GM18507 (cell line): ENCODE measurements around the gene FUT9.

Source experiments
- DNase-seq: peaks from one replicate; pipeline ENCODE4 v3.0.0; 2011; ENCODE audit warnings: low read depth; ENCODE audit not compliant: insufficient read length; ENCODE audit errors: extremely low spot score
- FAIRE-seq: peaks from 2 replicates; lab custom pipeline; 2011; peaks lifted over from hg19 to GRCh38; lab: Jason Lieb, UNC

Gene FUT9

GRCh38 chr6:96015518-96016333 lies at the start of gene FUT9:
FUT9 (plus strand) TSS chr6:96015974; CDS start chr6:96203156, 187,182 bp downstream.
- DNase-seq = no peak
- no peak for FAIRE-seq

- FAIRE-seq = no peak
These were observed 48.2 kb upstream of the FUT9 start for GRCh38 chr6:95967594-95967993.

GRCh38 chr6:95973976-95974375 lies 41.8 kb upstream of the FUT9 start:
- no peak for FAIRE-seq
- DNase-seq = no peak

More at GRCh38 chr6:95967594-95967993, 48.2 kb upstream of the FUT9 start:
- no peak for DNase-seq

GRCh38 chr6:95978230-95978629 lies 37.5 kb upstream of the FUT9 start:
- DNase-seq = no peak
- no peak for FAIRE-seq

GRCh38 chr6:95991906-95992305 lies 23.9 kb upstream of the FUT9 start:
- FAIRE-seq = no peak
- DNase-seq = no peak

- no peak for FAIRE-seq
These were observed 21.6 kb upstream of the FUT9 start for GRCh38 chr6:95994151-95994550.

GRCh38 chr6:95998133-95998532 lies 17.6 kb upstream of the FUT9 start:
- FAIRE-seq (no peak), DNase-seq (no peak)

More at GRCh38 chr6:95994151-95994550, 21.6 kb upstream of the FUT9 start:
- DNase-seq = no peak

- DNase-seq = no peak
- FAIRE-seq = no peak
These were observed 13.7 kb upstream of the FUT9 start for GRCh38 chr6:96001891-96002575.

GRCh38 chr6:96002576-96002910 lies 13.2 kb upstream of the FUT9 start:
- DNase-seq (no peak), FAIRE-seq (no peak)

GRCh38 chr6:96002912-96003311 lies 12.9 kb upstream of the FUT9 start:
- FAIRE-seq (no peak), DNase-seq (no peak)

- FAIRE-seq = no peak
These were observed 8.1 kb upstream of the FUT9 start for GRCh38 chr6:96007663-96008062.

GRCh38 chr6:96013531-96013930 lies 2.2 kb upstream of the FUT9 start:
- FAIRE-seq (no peak), DNase-seq (no peak)

More at GRCh38 chr6:96007663-96008062, 8.1 kb upstream of the FUT9 start:
- no peak for DNase-seq

GRCh38 chr6:96014846-96015517 lies 792 bp upstream of the FUT9 start:
- DNase-seq = no peak
- FAIRE-seq = no peak

GRCh38 chr6:96016334-96017069 lies 728 bp downstream of the FUT9 start:
- no peak for FAIRE-seq
- no peak for DNase-seq

GRCh38 chr6:96017070-96017359 lies 1.2 kb downstream of the FUT9 start:
- no peak for FAIRE-seq
- DNase-seq = no peak

GRCh38 chr6:96022225-96022624 lies 6.5 kb downstream of the FUT9 start:
- FAIRE-seq = no peak
- no peak for DNase-seq

GRCh38 chr6:96032661-96033060 lies 16.9 kb downstream of the FUT9 start:
- FAIRE-seq (no peak), DNase-seq (no peak)

- DNase-seq (no peak), FAIRE-seq (no peak)
These were observed 35.8 kb downstream of the FUT9 start for GRCh38 chr6:96051555-96051954.

- no peak for DNase-seq
- FAIRE-seq = no peak
These were observed 42.3 kb downstream of the FUT9 start for GRCh38 chr6:96058082-96058481.

GRCh38 chr6:96059586-96059985 lies 43.8 kb downstream of the FUT9 start:
- DNase-seq = no peak
- FAIRE-seq = no peak
